Measurements from ENCODE around the gene UBAP1L.
"Not testable (repeated sequence)": the region's sequence is repeated elsewhere in the genome, so short reads cannot be mapped to it uniquely, and the experiment has no call there.

Gene UBAP1L

GRCh38 chr15:65085990-65086679 lies 28.9 kb downstream of the UBAP1L start:
- DNase-seq (ENCODE audit: insufficient read length, low spot score) (peak; percentile 48), FAIRE-seq (no peak)

GRCh38 chr15:65085207-65085753 lies 29.7 kb downstream of the UBAP1L start:
- DNase-seq (ENCODE audit: insufficient read length, low spot score) = no peak

GRCh38 chr15:65084500-65085206 lies 30.3 kb downstream of the UBAP1L start:
- no peak for FAIRE-seq
- DNase-seq (ENCODE audit: insufficient read length, low spot score) = no peak

More at GRCh38 chr15:65085207-65085753, 29.7 kb downstream of the UBAP1L start:
- no peak for FAIRE-seq

- DNase-seq (ENCODE audit: insufficient read length, low spot score) (no peak), FAIRE-seq (no peak)
Measured at GRCh38 chr15:65083262-65083701, 31.7 kb downstream of the UBAP1L start.

GRCh38 chr15:65082303-65082953 lies 32.6 kb downstream of the UBAP1L start:
- DNase-seq (ENCODE audit: insufficient read length, low spot score) (no peak), FAIRE-seq (no peak)

- no peak for DNase-seq (ENCODE audit: insufficient read length, low spot score)
- no peak for FAIRE-seq
Measured at GRCh38 chr15:65081758-65082157, 33.2 kb downstream of the UBAP1L start.

- FAIRE-seq (no peak), DNase-seq (ENCODE audit: insufficient read length, low spot score) (no peak)
Measured at GRCh38 chr15:65081270-65081669, 33.7 kb downstream of the UBAP1L start.

GRCh38 chr15:65079580-65079979 lies 35.4 kb downstream of the UBAP1L start:
- no peak for FAIRE-seq

GRCh38 chr15:65077981-65078352 lies 37.0 kb downstream of the UBAP1L start:
- FAIRE-seq (no peak), DNase-seq (ENCODE audit: insufficient read length, low spot score) (no peak)

More at GRCh38 chr15:65079580-65079979, 35.4 kb downstream of the UBAP1L start:
- no peak for DNase-seq (ENCODE audit: insufficient read length, low spot score)

- DNase-seq (ENCODE audit: insufficient read length, low spot score) = no peak
- no peak for FAIRE-seq
Measured at GRCh38 chr15:65077291-65077980, 37.6 kb downstream of the UBAP1L start.

- FAIRE-seq (no peak), DNase-seq (ENCODE audit: insufficient read length, low spot score) (no peak)
Measured at GRCh38 chr15:65076486-65077290, 38.3 kb downstream of the UBAP1L start, which contains the start of gene KBTBD13. KBTBD13 (plus strand) TSS chr15:65076746; CDS start chr15:65076816, 70 bp downstream.

GRCh38 chr15:65075607-65076395 lies 39.2 kb downstream of the UBAP1L start:
- DNase-seq (ENCODE audit: insufficient read length, low spot score); FAIRE-seq: not testable (repeated sequence)

- FAIRE-seq; DNase-seq (ENCODE audit: insufficient read length, low spot score): not testable (repeated sequence)
Measured at GRCh38 chr15:65074946-65075345, 40.1 kb downstream of the UBAP1L start.

GRCh38 chr15:65072617-65073016 lies 42.4 kb downstream of the UBAP1L start:
- no peak for DNase-seq (ENCODE audit: insufficient read length, low spot score)
- no peak for FAIRE-seq

- FAIRE-seq = no peak
- DNase-seq (ENCODE audit: insufficient read length, low spot score) = no peak
Measured at GRCh38 chr15:65072027-65072426, 43.0 kb downstream of the UBAP1L start.

- FAIRE-seq (no peak), DNase-seq (ENCODE audit: insufficient read length, low spot score) (no peak)
Measured at GRCh38 chr15:65071381-65071811, 43.6 kb downstream of the UBAP1L start.

- FAIRE-seq = no peak
- no peak for DNase-seq (ENCODE audit: insufficient read length, low spot score)
Measured at GRCh38 chr15:65069779-65070546, 45.0 kb downstream of the UBAP1L start.

GRCh38 chr15:65069179-65069578 lies 45.8 kb downstream of the UBAP1L start:
- no peak for DNase-seq (ENCODE audit: insufficient read length, low spot score)
- FAIRE-seq = no peak

Data from HTR-8/SVneo (cell line).